ENCODE results near the gene VTI1B. TPM values are rescaled to one million over a fixed set of nuclear protein-coding genes. Genes with fewer than 3 reads are reported as not detected.
A peak's percentile ranks its signal among the peaks of the same experiment; 100 is the strongest.

The VTI1B gene
- total RNA-seq, 1 experiment from 2014 or later = 35.3 TPM

- Histone ChIP-seq H3K36me3 (no peaks in the 10 kb centered on the region), H3K9me3 (replicated peaks) (no peaks in the 10 kb centered on the region), H3K27ac (peak within 1 kb of the TSS; percentile 13; the same call in 1 of the 2 replicates), H3K27me3 (no peaks in the 10 kb centered on the region), H3K4me1 (no peaks in the 10 kb centered on the region; the same call in 1 of the 2 replicates), H3K4me3 (peak within 1 kb of the TSS; percentile 81)
- peak; percentile 85 to 87 for DNase-seq
These were observed 74.5 kb downstream of the VTI1B start, which contains the start of gene PIGH for GRCh38 chr14:67599698-67600561. PIGH (minus strand) TSS chr14:67600268; CDS start chr14:67600203, 65 bp downstream.

Other genes with a start within 250 kb of the VTI1B start
- gene TMEM229B, start 185.9 kb downstream of the VTI1B start, total RNA-seq (2014; rRNA removed; shearing (Covaris generic)) = not detected in 2 replicates
- gene PLEKHH1, start 141.3 kb downstream of the VTI1B start, total RNA-seq (2014; rRNA removed; shearing (Covaris generic)) = 0.30 and 0.75 TPM in 2 replicates
- 17.4 and 18.4 TPM in 2 replicates for gene PIGH, start 74.4 kb downstream of the VTI1B start, total RNA-seq (2014; rRNA removed; shearing (Covaris generic))
- gene ARG2, start 54.7 kb downstream of the VTI1B start, total RNA-seq (2014; rRNA removed; shearing (Covaris generic)) = 8.6 and 9.7 TPM in 2 replicates
- gene RDH11, start 21.1 kb upstream of the VTI1B start, total RNA-seq (2014; rRNA removed; shearing (Covaris generic)) = 71.9 and 77.0 TPM in 2 replicates
- not detected in 2 replicates for gene RDH12, start 27.3 kb upstream of the VTI1B start, total RNA-seq (2014; rRNA removed; shearing (Covaris generic))
- gene ZFYVE26, start 142.0 kb upstream of the VTI1B start, total RNA-seq (2014; rRNA removed; shearing (Covaris generic)) = 12.3 and 16.7 TPM in 2 replicates
- gene RAD51B, start 145.1 kb upstream of the VTI1B start, total RNA-seq (2014; rRNA removed; shearing (Covaris generic)) = 12.0 and 13.3 TPM in 2 replicates